Spleen (tissue), 7 donors: ENCODE measurements around the gene VEPH1.

Source experiments
- CTCF ChIP-seq, 11 experiments: fragments of 200-600 bp in 7 of 11; fragments of 450-650 bp in 4 of 11; sonication (generic) in 4 of 11; IDR thresholded peaks in 8 of 11; conservative IDR thresholded peaks in 3 of 11; 1 replicate in 7 of 11; 2 replicates in 4 of 11; pipeline versions ENCODE4 v1.4.0 to v1.8.0; 2016 to 2021; ENCODE audit warnings: antibody characterized with exemption in 11 of 11, inconsistent platforms in 4 of 11, mild to moderate bottlenecking in 1 of 11
- POLR2AphosphoS5 ChIP-seq, 3 donors: sonication (generic); formaldehyde crosslinking; IDR thresholded peaks; one replicate each; pipeline ENCODE4 v1.5.1; 2017; ENCODE audit warnings: antibody characterized with exemption in 3 of 3
- donor health status: DM: no; HTN: no; CAD: no; lungs with moderate emphysema.
- donor health status: DM: no; HTN: no; CAD: no.
- donor health status: DM: no; HTN: no; CAD: no.

GRCh38 chr3:157499342-157499963 lies 3.8 kb downstream of the VEPH1 start:
- no peak for TF ChIP-seq POLR2AphosphoS5 (IDR thresholded peaks at IDR 0.05)
- no peak for TF ChIP-seq CTCF (IDR thresholded peaks at IDR 0.05 in 8 of 11, conservative IDR thresholded peaks at IDR 0.05 in 3 of 11)
